DND-41 (cell line): Measurements from ENCODE around the gene NAPEPLD.

Experiments used
- ATAC-seq: fragments of 200-7000 bp; cut with Tn5 transposase; 3 replicates; pipeline ENCODE4 v1.9.1; 2021; ENCODE audit warnings: low read depth; ENCODE audit not compliant: insufficient read depth
- DNase-seq: peaks from one replicate; pipeline ENCODE4 v3.0.0-alpha.2; 2020
- H2AFZ ChIP-seq: 2 replicates; pipeline ENCODE4 v1.6.0; 2012; ENCODE audit warnings: low read depth, low read length
- H3K27ac ChIP-seq: 2 replicates; pipeline ENCODE4 v1.5.1; 2012; ENCODE audit warnings: low read length, inconsistent platforms
- H3K27me3 ChIP-seq: fragments of 200-600 bp; sonication (generic); 2 replicates; pipeline ENCODE4 v1.6.0; 2012; ENCODE audit warnings: low read length, mild to moderate bottlenecking, inconsistent platforms; ENCODE audit not compliant: insufficient read depth, poor library complexity
- H3K36me3 ChIP-seq: 2 replicates; pipeline ENCODE4 v1.5.1; 2012; ENCODE audit warnings: low read length, inconsistent platforms; ENCODE audit not compliant: insufficient read depth
- H3K4me1 ChIP-seq: 2 replicates; pipeline ENCODE4 v1.5.1; 2012; ENCODE audit warnings: mild to moderate bottlenecking, low read length; ENCODE audit not compliant: insufficient read depth
- H3K4me2 ChIP-seq: 2 replicates; pipeline ENCODE4 v1.6.0; 2012; ENCODE audit warnings: mild to moderate bottlenecking, moderate library complexity, low read length, inconsistent platforms; ENCODE audit not compliant: insufficient read depth
- H3K4me3 ChIP-seq, 2 experiments: fragments of 200-600 bp in 1 of 2; shearing (Covaris generic) in 1 of 2; 2 replicates each; pipeline ENCODE4 v1.5.1; 2012 to 2016; ENCODE audit warnings: inconsistent platforms in 2 of 2, low read length in 2 of 2, mild to moderate bottlenecking in 2 of 2, low read depth in 1 of 2, moderate library complexity in 1 of 2
- H3K79me2 ChIP-seq: 2 replicates; pipeline ENCODE4 v1.6.0; 2012; ENCODE audit warnings: low read length, inconsistent platforms; ENCODE audit not compliant: insufficient read depth
- H3K9ac ChIP-seq: 2 replicates; pipeline ENCODE4 v1.6.0; 2012; ENCODE audit warnings: low read depth, mild to moderate bottlenecking, inconsistent platforms, low read length, moderate library complexity
- H3K9me3 ChIP-seq: 2 replicates; pipeline ENCODE4 v1.5.1; 2012; ENCODE audit warnings: low read length, moderate library complexity, mild to moderate bottlenecking, inconsistent platforms; ENCODE audit not compliant: insufficient read depth, severe bottlenecking
- H4K20me1 ChIP-seq: 2 replicates; pipeline ENCODE4 v1.6.0; 2012; ENCODE audit warnings: low read length; ENCODE audit not compliant: insufficient read depth
- EZH2 ChIP-seq: IDR thresholded peaks from 3 replicates; pipeline ENCODE4 v1.6.1; 2012; ENCODE audit warnings: borderline replicate concordance, low read depth, mild to moderate bottlenecking, moderate library complexity, low read length, inconsistent platforms; ENCODE audit not compliant: severe bottlenecking
- TF ChIP-seq, protein P1 (sequence below): IDR thresholded peaks from 2 replicates; pipeline ENCODE4 v1.5.1; 2012; ENCODE audit warnings: borderline replicate concordance, low read length, moderate library complexity, mild to moderate bottlenecking; ENCODE audit not compliant: poor library complexity, severe bottlenecking; ENCODE audit errors: extremely low read depth

The NAPEPLD gene

DNA sequence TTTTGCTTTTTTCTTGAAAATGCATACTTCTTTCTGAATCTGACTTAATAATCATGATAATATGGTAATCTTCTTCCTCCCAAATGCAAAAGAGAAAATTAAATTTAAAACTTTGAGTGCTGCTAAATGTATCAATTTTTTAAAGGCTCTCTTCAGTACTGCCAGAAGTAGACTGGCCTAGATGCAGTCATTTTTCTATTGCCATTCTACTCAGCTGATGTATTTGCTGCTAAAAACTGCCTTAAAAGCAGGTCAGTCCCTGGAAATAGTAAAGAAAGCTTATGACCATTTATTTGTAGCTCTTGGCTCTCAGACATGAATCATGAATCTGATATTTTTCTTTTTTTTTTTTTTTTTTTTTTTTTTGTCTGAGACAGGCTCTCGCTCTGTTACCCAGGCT, 28.5 kb downstream of the NAPEPLD start:
- H3K4me2 ChIP-seq: no peak overlapping the region
- H3K27me3 ChIP-seq: no peaks in the 10 kb centered on the region
- no peaks in the 10 kb centered on the region for H3K9me3 ChIP-seq
- H3K79me2 ChIP-seq: no peaks in the 10 kb centered on the region
- peaks cover 51% of the 10 kb centered on the region for H3K36me3 ChIP-seq
- no peaks in the 10 kb centered on the region for H3K4me1 ChIP-seq
- H4K20me1 ChIP-seq: no peaks in the 10 kb centered on the region
- H2AFZ ChIP-seq: no peak overlapping the region
- no peak overlapping the region for H3K4me3 ChIP-seq
- no peak overlapping the region for H3K27ac ChIP-seq
- H3K9ac ChIP-seq: no peak overlapping the region
- no peak for DNase-seq
- TF ChIP-seq EZH2: no peak
- TF ChIP-seq, protein P1, sequence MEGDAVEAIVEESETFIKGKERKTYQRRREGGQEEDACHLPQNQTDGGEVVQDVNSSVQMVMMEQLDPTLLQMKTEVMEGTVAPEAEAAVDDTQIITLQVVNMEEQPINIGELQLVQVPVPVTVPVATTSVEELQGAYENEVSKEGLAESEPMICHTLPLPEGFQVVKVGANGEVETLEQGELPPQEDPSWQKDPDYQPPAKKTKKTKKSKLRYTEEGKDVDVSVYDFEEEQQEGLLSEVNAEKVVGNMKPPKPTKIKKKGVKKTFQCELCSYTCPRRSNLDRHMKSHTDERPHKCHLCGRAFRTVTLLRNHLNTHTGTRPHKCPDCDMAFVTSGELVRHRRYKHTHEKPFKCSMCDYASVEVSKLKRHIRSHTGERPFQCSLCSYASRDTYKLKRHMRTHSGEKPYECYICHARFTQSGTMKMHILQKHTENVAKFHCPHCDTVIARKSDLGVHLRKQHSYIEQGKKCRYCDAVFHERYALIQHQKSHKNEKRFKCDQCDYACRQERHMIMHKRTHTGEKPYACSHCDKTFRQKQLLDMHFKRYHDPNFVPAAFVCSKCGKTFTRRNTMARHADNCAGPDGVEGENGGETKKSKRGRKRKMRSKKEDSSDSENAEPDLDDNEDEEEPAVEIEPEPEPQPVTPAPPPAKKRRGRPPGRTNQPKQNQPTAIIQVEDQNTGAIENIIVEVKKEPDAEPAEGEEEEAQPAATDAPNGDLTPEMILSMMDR: no peak
- ATAC-seq: no peak

DNA sequence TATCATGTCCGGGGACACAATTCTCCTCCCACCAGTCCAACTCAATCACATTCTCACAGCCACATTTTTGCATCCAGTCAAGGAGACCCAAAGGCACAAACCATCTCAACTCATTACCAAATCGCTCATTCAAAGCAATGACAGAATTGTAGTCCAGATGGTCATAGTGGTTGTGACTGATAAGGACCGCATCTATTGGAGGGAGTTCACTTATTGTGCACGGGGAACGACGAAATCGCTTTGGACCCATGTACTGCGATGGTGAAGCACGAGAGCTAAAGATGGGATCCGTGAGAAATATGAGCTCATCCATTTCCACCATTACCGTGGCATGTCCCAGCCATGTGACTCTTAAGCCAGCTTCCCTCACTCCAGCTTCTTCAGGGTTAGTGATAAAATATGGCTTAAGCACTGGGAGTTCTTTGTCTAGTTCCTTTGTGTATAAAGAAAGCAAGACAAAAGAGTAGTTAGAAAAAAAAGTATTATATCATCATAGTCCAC, 29.1 kb downstream of the NAPEPLD start:
- Histone ChIP-seq H3K4me3 (no peak overlapping the region), H3K4me2 (no peak overlapping the region), H3K27ac (no peak overlapping the region), H3K9me3 (no peaks in the 10 kb centered on the region), H4K20me1 (no peaks in the 10 kb centered on the region), H2AFZ (no peak overlapping the region), H3K4me1 (no peaks in the 10 kb centered on the region), H3K36me3 (peaks cover 53% of the 10 kb centered on the region), H3K9ac (no peak overlapping the region), H3K27me3 (no peaks in the 10 kb centered on the region), H3K79me2 (no peaks in the 10 kb centered on the region)
- ATAC-seq (no peak), DNase-seq (no peak)
- no peak for TF ChIP-seq EZH2
- TF ChIP-seq, protein P1: no peak

DNA sequence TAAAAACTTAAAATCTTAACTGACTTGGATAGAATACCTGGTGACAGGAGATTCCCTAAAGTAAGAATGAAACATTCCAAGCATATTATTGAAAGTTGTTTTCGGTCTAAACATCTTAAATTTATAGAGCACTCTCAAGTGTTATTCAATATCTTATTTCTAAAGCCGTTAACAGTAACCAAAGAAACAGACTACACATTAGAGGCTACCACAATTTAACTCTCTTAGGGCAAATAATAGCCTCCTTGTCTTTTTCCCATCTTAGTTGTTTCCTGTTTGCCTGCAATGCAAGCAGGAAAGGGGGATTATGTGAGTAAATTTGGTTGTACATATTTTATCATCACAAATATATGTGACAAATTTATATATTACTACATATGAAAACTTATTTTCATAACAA, 31.4 kb downstream of the NAPEPLD start:
- no peak for ATAC-seq
- Histone ChIP-seq H3K4me3 (no peak overlapping the region), H3K9me3 (no peaks in the 10 kb centered on the region), H3K4me2 (no peak overlapping the region), H4K20me1 (no peaks in the 10 kb centered on the region), H3K79me2 (no peaks in the 10 kb centered on the region), H3K27ac (no peak overlapping the region), H3K36me3 (peaks cover 48% of the 10 kb centered on the region), H3K9ac (no peak overlapping the region), H3K27me3 (no peaks in the 10 kb centered on the region), H2AFZ (no peak overlapping the region), H3K4me1 (no peaks in the 10 kb centered on the region)
- TF ChIP-seq EZH2: no peak
- TF ChIP-seq, protein P1: no peak
- no peak for DNase-seq

DNA sequence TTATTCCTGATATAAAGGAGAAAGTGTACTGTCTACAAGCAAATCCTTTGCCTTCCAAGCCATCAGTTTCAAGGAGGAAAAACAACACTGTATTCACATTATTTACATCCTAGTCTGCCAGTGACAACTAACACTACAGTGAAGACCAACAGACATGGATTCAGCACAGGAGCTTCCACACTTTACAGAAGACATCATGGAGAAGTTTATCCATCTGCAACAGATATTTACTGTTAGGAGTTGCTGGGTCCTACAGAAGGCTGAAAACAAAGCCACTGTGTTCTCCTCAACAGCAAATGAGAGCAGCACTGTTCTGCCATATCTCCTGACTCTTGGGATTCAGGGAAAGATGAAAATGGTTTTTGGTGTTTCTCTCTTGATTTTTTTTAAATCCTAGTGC, 31.9 kb downstream of the NAPEPLD start:
- H4K20me1 ChIP-seq: no peaks in the 10 kb centered on the region
- TF ChIP-seq, protein P1: no peak
- no peak for TF ChIP-seq EZH2
- H3K27me3 ChIP-seq: no peaks in the 10 kb centered on the region
- H3K9ac ChIP-seq: no peak overlapping the region
- H3K79me2 ChIP-seq: no peaks in the 10 kb centered on the region
- H3K9me3 ChIP-seq: no peaks in the 10 kb centered on the region
- ATAC-seq (no peak), DNase-seq (no peak)
- peaks cover 44% of the 10 kb centered on the region for H3K36me3 ChIP-seq
- no peak overlapping the region for H3K4me3 ChIP-seq
- H3K27ac ChIP-seq: no peak overlapping the region
- H3K4me1 ChIP-seq: no peaks in the 10 kb centered on the region
- no peak overlapping the region for H2AFZ ChIP-seq
- H3K4me2 ChIP-seq: no peak overlapping the region
